DMS 273 (cell line): Measurements from ENCODE around the gene FAM241A.
"Not testable (repeated sequence)": the region's sequence is repeated elsewhere in the genome, so short reads cannot be mapped to it uniquely, and the experiment has no call there.

Experiments
- DNase-seq: peaks from one replicate; lab custom pipeline; 2025; ENCODE audit not compliant: unreplicated experiment; lab: John Stamatoyannopoulos, UW

FAM241A gene

GRCh38 chr4:112172180-112172579 lies 26.9 kb downstream of the FAM241A start:
- DNase-seq, result no peak

DNA sequence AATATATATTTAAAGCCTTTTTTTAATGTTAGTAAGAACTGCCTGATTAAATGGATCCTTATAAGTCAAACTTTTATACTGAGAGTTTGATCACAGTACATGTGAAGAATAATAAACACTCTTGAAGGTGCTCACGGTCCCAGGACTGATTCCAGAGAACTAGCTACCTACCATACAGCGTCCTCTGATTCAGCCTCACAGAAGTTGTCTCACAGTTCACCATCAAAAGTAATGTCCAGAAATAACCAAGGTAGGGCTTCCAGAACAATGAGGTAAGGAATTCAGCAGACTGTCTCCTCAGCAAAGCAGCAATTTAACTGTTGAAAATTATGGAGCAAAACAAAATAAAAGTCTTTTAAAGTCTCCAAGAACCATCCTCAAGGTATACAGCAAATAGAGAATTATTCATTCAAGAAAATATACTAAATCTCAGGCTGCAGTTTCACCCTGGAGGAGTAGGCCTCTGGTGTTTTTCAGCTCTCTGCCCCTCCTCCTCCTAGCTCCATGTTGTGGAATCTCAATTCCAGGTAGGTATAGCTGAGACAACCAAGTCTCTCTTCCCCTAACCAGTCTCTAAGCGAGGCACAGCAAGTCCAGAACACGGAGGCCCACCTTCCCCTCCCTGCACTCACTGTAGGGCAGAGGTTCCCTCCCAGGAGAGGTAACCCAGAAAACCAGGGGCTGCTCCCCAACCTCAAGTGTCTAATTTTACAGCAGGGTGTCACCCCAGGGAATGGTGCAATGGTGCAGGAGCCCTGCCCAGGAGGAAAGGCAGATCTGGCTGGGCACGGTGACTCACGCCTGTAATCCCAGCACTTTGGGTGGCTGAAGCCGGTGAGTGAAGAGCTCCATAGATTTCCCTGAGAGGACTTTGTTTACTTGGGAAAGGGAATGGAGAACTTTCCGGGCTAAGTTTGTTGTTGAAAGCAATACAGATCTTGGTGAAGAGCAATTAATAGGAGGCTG lies 28.6 kb downstream of the FAM241A start:
- no peak for DNase-seq

GRCh38 chr4:112175840-112176239 lies 30.6 kb downstream of the FAM241A start:
- no peak for DNase-seq

GRCh38 chr4:112176596-112176995 lies 31.3 kb downstream of the FAM241A start:
- DNase-seq, result no peak

DNA sequence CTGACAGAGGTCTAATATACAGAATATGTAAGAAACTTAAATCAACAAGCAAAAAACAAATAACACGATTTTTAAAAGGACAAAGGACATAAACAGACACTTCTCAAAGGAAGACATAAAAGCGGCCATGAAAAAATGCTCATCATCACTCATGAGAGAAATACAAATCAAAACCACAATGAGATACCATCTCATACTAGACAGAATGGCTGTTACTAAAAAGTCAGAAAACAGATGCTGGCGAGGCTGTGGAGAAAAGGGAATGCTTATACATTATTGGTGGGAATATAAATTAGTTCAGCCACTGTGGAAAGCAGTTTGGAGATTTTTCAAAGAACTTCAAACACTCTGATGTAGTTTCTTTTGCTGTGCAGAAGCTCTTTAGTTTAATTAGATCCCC lies 33.5 kb downstream of the FAM241A start:
- DNase-seq, result not testable (repeated sequence)

- peak; percentile 20 for DNase-seq
Measured at GRCh38 chr4:112181358-112182000, 36.2 kb downstream of the FAM241A start.

DNA sequence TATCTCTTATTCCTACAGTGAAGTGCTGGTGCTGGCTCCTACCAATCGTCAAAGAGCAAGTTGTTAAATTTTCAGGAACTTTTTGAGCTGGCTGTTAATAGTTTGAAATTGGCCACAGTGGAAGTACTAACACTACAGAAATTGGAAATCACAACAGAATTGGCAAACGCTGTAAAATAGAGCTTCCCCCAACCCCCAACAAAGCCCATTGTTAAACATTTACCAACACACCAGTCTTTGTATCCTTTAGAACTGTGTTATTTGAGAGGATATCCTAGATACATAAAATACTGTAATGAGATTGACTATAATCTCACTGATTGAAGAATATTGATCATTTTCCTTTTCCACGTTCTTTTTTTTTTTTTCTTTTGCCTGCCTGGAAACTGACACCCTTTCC lies 37.4 kb downstream of the FAM241A start:
- no peak for DNase-seq

- peak; percentile 5 for DNase-seq
Measured at GRCh38 chr4:112183252-112183651, 38.0 kb downstream of the FAM241A start.

DNA sequence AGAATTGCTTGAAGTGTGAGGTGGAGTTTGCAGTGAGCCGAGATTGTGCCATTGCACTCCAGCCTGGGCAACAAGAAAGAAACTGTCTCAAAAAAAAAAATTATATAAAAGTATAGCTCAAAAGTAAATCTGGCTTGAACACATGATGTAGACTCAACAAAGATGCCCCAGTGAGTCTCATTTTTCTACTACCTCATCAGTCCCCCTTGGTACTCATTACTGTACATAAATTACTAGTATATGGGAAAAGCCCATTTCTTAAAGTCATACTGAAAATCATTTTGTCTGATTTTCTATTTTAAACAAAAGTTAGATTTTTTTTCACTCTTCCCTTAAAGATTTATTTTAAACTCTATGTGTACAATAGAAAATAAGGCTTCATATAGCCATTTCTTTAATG lies 39.2 kb downstream of the FAM241A start:
- no peak for DNase-seq

DNA sequence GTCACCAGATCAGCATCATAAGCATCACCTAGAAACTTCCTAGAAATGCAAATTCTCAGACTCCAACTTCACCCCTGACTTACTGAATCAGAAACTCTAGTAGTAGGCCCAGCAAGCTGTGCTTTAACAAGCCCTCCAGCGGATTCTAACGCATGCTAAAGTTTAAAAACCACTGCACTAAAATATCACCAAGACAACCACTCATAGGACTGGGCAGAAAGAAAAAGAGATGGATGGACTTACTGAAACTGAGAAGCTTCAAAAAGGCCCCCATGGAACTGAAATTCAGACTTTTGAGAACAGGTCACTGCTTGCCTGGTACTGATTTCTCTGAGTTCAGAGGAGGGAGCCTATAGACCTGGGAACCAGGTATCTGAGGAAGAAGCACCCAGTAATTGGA lies 40.1 kb downstream of the FAM241A start:
- no peak for DNase-seq

- no peak for DNase-seq
Measured at GRCh38 chr4:112185740-112186670, 40.8 kb downstream of the FAM241A start.

- peak; percentile 7 for DNase-seq
Measured at GRCh38 chr4:112189754-112190153, 44.5 kb downstream of the FAM241A start.

DNA sequence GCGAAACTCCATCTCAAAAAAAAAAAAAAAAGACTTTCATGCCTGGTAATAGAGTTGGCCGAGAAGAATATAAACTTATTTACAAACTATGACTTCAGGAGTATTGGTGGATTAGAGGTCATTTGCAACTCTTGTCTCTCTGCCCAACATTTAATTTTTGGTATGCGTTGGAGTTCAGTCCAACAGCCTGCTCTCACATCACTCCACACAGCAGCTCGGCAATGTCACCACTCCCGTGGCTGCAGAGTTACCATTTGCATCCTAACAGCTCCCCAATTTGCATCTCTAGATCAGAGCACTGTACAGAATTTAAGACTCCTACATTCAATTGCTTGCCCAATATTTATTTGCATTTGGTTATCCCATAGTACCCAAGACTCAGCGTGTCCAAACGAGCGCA lies 45.4 kb downstream of the FAM241A start:
- no peak for DNase-seq

DNA sequence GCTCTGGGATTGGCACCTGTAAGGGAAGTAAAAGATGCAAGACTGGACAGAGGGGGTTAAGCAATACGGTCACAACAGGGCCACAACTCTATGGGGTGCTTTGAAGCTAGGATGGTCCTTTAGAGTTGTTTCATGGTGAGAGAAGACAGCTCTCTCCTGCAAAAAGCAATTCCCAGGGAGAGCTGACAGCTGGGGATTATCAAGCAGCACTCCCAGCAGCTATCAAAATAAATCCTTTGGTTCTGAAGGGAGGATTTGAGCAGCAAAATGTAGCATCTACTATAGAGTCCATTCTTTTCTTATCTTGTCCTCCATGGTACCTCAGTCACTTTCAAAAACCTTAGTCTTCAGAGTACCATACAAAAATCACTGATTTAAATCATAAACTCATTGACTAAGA lies 51.2 kb downstream of the FAM241A start:
- no peak for DNase-seq

- DNase-seq, result no peak
Measured at GRCh38 chr4:112199041-112199440, 53.8 kb downstream of the FAM241A start.

DNA sequence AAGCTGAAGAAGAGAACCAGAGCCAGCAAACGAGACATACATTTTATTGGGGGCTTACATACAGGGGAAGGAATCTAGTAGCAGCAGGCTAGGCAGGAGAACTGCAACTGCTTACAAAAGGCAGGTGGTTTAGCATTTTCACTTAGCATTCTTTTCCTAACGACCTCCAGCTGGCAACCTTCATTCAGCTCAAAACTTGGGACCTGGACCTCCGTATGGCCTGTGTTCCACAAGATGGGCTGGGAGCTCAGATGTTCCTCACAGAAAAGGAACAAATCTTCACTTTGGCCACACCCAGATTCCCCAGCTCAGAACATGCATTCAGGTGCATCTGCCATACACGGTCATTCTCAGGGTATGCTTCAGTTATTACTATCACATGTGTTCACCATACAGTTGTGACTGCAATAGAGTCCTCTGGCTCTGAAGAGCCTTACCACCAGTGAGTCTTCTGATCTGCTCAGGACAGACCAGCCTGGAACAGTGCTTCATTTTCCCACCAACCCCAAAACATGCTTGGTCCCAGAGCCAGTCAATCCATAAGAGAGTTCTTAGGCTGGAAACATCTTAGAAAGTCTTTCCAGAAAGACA lies 56.8 kb downstream of the FAM241A start:
- DNase-seq, result peak; percentile 24

- no peak for DNase-seq
Measured at GRCh38 chr4:112203593-112203992, 58.3 kb downstream of the FAM241A start.

- no peak for DNase-seq
Measured at GRCh38 chr4:112206431-112206830, 61.2 kb downstream of the FAM241A start.

- not testable (repeated sequence) for DNase-seq
Measured at GRCh38 chr4:112208137-112209095, 63.2 kb downstream of the FAM241A start.

DNA sequence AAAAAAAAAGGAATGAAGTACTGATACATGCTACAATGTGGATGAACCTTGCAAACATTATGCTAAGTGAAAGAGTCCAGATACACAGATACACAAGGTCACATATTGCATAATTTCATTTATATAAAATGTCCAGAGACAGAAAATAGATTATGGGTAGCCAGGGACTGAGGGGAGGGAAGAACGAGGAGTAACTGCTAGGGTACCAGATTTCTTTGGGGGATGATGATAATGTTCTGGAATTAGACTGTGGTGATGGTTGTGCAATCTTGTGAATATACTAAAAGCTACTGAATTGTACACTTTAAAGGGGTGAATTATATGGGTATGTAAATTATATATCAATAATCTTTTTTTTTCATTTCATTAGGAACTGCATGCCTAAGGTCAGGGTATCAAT lies 65.5 kb downstream of the FAM241A start:
- DNase-seq, result no peak
